ENCODE data around the gene TESK2.
"Not testable (repeated sequence)": the region's sequence is repeated elsewhere in the genome, so short reads cannot be mapped to it uniquely, and the experiment has no call there.

Gene TESK2

DNA sequence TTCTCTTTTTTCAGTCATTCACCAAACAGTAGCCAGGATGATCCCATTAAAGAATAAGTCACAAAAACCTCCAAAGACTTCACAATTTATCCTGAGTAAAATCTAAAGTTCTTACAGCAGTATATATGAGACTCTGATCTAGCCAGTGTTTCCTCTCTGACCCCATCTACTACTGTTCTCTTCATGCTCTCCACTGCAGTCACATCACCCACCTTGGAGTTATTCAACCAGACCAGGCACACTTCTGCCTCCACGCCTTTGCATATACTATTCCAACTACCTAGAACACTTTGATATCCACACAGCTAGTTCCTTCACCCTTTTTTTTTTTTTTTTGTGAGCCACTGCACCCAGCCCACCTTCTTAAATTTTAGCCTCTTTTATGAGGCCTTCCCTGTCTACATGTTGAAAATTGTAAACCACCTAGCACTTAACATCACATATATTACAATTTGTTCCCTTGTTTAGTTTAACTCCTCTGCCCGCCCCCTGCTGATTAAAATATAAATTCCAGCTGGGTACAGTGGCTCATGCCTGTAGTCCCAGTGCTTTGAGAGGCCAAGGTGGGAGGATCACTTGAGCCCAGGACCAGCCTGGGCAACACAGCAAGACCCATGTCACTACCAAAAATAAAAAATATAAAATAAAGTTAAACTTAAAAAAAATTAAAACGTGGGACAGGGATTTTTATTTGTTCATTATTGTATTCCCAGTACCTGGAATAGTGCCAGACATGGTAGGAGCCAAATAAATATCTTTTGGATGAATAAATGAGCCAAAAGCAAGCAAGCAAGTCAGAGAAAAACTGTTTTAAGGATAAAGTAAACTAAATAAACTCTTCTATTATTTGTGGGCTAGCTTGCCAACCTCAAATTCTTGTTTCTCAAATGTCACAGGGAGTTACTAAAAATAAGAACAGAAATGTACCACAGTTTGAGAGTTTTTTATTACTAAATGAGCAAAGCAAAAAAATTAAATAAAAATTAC lies 115.6 kb downstream of the TESK2 start:
- no peak for DNase-seq (ENCODE audit: low spot score)

DNA sequence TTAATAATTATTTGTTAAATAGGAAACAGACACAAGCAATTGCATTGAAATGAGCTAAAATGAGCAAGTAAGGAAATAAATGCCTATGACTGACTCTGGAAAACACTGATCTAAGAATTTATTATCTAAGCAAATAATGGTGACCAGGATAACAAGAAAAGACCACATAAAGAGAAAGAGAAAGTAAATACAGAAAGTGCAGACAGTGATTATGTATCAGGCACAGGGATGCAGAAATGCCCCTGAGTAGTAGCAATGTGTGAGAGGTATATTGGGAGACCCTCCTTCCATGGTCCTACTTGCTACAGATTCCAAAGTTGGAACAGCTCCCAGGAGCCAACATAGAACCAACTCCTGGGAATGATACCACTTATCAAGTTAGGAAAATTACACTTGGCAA lies 117.4 kb downstream of the TESK2 start:
- DNase-seq (ENCODE audit: low spot score), result no peak

DNA sequence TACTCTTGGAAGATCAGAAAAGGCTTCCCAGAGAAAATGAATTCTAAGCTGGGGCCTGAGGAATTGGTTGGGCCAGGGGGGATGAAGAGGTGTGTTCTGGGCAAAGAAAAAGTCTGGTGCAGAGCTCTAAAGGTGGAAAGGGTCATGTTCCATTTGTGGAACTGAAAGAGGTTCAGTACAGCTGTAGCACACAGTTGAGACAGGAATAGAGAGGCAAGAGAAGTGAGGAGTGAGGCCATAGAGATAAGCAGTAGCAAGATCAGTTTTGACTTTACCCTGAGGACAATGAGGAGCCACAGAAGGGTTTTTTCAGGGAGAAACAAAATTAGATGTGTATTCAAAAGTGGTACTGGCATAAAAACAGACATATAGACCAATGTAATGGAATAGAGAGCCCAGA lies 120.4 kb downstream of the TESK2 start:
- no peak for DNase-seq (ENCODE audit: low spot score)

DNA sequence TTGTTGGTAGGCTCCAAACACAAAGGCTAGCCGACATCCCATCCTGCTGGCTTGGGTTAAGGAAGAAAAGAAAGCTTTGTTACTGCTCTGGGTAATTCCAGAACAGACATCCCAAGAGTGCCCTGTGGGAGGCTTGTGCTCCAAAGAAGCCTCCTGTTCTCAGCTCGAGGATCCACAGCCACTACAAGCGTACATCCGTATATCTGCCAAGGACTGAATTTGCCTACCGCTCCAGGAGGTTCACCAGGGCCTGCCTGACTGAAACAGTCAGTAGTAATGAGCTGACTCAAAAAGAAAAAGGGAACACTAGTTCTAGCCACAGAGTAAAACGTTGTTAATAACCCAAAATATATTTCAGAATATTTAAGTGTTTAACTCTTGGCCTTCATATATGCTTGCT lies 125.9 kb downstream of the TESK2 start:
- DNase-seq (ENCODE audit: low spot score), result no peak

DNA sequence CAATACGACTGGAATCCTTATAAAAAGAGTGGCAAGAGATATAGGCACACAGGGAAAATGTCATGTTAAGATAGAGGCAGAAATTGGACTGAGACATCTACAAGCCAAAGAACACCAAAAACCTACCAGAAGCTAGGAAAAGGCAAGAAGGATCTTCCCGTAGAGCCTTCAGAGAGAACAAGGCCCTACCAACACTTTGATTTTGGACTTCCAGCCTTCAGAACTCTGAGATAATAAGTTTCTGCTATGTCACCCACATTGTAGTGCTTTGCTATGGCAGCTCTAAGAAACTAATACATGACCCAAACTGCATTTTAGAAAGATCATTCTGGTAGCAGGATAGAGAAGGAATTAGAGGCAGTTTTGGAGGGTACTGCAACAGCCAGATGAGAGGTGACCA lies 126.7 kb downstream of the TESK2 start:
- DNase-seq (ENCODE audit: low spot score), result no peak

DNA sequence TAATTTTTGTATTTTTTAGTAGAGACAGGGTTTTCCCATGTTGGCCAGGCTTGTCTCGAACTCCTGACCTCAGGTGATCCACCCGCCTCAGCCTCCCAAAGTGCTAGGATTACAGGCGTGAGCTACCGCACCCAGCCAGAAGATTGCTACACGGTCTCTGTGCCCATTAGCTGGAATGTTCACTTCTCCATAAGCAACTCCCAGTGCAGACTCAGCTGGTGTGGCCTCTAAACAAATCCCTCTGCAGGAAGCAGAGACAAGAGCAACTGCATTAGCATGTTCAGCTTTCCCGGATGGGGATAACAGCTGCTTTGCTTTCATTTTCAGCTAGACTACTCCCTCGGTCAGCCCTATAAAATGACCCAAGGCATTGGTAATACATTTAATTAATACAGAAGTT lies 130.0 kb downstream of the TESK2 start:
- not testable (repeated sequence) for DNase-seq (ENCODE audit: low spot score)

DNA sequence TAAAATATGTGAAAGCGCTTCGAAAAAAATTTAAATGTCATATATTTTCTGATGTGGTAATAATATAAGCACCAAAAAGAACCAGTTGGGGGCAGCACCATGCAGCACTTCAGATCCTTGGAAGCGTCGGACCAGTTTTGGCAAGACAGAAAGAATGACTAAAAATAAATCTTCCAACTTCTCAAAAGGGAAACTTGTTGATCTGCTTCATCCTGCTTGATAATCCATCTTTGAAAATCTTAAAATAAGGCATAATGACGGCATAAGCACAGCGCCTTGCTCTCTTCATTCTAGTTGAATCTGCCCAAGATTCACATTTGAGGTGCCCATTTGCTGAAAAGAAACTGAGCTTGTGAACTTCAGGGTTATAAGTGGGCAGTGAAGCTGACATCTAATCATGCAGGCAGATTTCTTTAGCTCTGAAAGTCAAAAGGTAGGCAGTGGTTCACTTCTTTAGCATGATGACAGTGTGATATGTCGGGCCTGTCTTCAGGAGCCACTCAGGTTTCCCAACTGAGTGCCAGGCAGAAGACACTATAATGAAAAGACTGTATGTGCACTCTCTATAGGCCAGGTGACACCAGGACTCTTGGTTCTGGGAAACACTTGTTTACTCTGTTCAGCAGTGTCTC lies 131.0 kb downstream of the TESK2 start:
- no peak for DNase-seq (ENCODE audit: low spot score)

DNA sequence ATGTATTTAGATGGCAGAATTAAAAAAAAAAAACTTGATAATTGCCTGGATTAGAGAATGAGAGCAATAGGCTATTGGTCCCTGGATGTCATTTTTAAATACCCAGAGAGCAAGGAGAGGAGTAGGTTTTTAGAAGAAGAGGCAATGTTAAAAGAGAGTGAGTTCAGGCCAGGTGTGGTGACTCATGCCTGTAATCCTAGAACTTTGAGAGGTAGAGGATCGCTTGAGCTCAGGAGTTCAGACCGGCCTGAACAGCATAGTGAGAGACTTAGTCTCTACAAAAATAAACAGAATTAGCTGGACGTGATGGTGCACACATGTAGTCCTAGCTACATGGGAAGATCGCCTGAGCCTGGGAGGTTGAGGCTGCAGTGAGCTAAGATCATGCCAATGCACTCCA lies 134.8 kb downstream of the TESK2 start:
- no peak for DNase-seq (ENCODE audit: low spot score)

DNA sequence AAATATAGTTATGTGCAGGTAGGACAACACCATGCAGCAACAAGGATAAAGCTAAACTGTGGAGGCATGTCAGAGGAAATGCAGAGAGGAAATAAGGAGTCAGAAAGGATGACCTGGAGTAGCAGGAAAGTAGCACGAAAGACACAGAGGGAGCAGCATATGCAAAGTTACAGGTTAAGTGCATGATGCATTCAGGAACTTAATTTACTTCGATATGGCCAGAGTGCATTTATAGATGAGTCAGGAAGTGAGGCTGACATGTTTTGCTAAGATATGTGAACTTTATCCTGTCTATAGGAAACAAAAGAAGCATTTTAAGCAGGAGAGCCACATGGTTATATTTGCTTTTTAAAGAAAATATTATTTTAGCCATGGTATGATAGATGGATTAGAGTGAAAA lies 135.3 kb downstream of the TESK2 start:
- DNase-seq (ENCODE audit: low spot score), result no peak

DNA sequence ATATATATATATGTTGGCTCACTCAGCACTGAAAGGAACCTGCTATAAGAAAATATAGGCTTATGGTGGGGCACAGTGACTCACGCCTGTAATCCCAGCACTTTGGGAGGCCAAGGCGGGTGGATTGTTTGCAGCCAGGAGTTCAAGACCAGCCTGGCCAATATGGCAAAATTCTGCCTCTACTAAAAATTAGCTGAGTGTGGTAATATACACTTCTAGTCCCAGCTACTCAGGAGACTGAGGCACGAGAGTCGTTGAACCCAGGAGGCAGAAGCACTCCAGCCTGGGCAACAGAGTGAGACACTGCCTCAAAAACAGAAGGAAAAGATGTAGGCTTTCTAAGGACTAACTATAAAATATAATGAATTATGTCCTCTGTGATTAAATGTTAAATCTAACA lies 136.1 kb downstream of the TESK2 start:
- no peak for DNase-seq (ENCODE audit: low spot score)

DNA sequence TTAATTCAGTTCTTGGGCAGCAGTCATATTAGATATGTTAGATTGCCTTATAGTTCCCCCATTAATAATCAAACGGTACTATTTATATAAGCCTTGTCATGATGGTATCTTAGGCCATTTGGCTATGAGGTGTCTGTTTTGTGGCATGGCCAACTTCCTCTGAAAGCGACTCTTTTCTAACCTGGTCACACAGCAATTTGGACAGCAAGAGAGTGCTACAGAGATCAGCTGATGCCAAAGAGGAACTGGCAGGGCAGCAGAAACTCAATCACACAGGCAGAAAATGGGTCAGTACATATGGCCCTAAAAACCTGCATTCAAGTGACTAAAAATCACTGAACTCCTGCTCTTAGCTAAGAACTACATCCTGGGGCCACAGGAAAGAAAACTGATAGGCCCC lies 137.3 kb downstream of the TESK2 start:
- no peak for DNase-seq (ENCODE audit: low spot score)

DNA sequence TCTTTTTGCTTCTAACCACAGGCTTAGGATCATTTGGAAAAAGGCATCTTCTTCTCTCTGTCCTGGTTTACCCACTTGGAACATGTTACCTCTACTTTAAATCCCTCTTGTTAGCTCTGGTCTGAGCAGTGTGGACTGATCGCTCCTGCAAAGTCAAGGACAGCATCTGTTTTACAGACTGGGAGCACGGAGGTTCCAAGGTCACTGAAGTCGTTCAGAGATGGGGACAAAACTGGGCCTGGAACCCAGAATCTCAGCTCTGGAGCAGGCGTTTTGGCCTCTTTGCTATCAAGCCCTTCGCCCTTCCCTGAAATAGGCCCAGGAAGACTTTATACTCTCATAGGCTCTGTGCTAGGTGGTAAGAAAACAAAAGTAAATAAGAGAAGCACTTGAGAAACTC lies 139.5 kb downstream of the TESK2 start:
- no peak for DNase-seq (ENCODE audit: low spot score)

DNA sequence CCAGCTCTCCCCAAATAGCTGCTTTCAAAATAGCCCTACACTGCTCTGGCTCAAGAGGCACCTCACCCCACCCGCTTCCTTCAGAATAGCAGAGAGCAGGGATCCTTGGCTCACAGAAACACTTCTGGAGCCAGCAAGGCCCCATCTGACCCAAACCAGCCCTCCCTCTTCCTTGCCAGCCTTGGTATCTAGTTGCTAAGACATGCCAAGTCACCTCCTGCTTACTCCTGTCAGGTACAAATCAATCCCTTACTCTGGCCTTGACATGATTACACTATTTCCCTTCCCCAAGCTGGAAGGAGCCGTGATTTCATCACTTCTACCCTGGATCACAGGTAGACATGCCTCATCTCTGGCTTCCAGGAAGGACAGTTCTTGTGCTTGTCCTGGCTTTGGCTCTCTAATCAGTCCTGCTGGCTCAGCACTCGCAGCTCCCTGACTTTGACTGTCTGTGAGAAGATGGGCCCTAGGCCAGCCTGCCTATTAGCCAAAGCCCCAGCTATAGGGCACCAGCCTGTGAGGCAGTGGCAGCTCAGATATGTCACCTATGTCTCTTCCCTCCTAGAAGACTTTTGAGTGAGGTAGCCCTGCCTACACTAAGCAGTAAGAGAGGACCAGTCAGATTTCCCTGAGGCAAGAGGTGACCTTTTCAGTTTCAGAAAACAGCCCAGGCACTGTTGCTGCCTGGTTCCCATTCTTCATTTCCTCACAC lies 141.8 kb downstream of the TESK2 start:
- DNase-seq (ENCODE audit: low spot score), result no peak

DNA sequence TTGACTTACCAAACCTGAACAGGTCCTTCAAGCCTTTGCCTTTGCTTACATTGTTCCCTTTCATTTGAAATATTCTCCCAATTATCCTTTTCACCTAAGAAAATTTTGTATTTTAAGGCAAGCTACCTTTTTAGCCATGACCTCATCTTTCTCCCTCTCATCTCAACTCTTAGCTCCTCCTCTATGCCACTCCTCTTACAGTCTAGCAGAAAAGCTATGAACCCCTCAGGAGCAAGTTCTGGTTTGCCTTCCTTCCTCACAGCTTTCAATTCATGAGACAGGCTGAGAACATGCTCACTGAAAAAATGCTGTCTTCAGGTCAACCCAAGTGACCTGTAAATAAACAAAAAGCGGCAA lies 142.4 kb downstream of the TESK2 start:
- DNase-seq (ENCODE audit: low spot score), result no peak

DNA sequence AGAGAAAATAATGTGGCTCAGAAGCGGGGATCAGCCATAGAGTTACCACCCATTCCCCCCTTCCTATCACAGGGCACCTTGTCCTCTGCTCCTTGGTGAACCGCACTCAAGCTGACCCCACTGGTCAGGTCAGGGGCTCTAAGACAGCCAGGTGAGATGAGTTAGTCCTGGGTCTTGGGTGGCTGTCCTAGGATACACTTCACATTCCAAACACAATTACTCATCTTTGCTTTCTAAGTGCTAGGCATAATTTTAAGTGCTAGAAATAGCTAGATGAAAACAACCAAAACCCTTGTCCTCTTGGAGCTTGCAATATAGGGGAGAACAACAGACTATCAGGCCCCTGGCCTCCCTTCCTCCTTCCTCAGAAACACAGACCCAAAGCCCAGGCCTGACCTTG lies 142.9 kb downstream of the TESK2 start:
- no peak for DNase-seq (ENCODE audit: low spot score)

DNA sequence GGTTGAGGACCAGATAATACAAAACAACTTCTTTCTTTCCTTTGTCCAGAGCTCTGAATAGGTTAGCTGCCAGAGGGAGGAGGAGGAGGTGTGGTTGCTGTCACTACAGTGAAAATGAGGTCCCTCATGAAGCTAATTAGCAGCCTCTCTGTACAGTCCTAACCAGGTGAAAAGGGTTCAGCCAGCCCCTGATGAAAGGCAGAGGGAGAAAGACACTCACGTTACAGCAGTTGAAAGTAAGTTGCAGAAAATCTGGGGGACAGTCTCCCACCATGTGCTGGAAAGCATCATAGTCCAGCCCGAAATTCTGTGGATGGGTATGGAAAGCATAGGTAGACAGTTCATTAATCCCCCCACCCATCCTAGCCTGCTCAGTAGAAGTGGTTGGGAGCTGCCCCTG lies 144.5 kb downstream of the TESK2 start:
- no peak for DNase-seq (ENCODE audit: low spot score)

DNA sequence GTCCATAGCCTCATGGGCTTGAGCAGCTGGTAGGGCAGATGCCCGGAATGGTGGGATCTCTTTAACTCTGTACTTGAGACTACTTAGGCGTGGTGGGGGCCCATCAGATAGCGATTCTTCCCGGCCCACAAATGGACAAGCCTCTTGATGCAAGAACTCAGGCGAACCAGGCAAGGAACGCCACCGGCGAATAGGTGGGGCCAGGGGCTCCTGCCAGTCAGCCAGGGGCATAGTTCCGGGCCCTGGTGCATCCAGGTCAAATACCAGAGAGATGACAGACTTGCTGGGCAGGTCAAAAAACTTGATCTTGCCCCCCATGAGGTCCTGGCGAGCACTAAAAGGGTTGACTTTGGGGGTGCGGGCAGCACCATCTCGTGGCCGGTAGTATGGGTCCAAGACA lies 145.9 kb downstream of the TESK2 start:
- no peak for DNase-seq (ENCODE audit: low spot score)

DNA sequence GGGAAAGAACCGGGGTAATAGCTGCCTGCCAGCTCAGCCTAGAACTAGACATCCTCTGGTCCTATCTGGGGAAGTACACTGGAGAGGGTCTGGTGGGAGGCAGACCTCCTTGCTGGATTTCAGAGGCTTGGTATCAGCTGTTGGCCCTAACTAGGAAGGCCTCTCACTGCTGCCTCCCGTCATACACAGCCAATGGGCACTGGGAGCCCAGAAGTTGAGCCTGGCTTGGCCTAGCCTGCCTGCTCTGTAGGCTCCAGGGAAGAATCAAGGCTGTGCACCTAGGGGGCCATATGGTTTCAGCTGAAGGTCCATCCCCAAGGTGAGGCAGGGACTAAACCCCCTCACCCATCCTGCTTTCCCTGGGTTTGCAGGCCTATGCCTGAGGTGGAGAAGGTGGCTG lies 146.5 kb downstream of the TESK2 start:
- no peak for DNase-seq (ENCODE audit: low spot score)

DNA sequence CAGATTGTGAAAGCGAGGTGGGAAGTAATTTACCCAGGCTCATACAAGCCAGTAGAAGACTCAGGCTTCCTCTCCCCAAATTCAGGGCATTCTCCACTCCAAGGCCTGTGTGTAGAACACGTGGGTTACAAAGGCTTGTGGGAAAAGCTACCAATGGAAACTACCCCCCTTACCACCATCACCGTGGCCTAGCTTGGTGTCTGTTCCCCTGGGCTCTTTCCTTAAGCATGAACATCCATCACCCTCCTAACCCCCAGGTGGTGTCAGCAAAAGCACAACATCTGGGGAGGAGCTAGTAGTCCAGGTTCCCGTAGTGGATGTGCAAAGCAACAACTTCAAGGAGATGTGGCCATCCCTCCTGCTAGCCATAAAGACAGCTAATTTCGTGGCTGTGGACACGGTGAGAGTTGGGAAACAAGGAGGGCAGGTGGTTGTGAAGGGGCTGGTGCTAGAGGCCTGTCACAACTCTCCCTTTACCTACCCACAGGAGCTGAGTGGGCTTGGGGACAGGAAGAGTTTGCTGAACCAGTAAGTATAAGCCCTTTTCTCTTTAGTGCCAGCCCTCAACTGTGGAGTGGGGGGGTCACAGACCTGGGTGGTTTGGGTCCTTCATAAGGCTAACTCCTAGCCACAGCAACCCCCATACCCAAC lies 150.0 kb downstream of the TESK2 start:
- no peak for DNase-seq (ENCODE audit: low spot score)

DNA sequence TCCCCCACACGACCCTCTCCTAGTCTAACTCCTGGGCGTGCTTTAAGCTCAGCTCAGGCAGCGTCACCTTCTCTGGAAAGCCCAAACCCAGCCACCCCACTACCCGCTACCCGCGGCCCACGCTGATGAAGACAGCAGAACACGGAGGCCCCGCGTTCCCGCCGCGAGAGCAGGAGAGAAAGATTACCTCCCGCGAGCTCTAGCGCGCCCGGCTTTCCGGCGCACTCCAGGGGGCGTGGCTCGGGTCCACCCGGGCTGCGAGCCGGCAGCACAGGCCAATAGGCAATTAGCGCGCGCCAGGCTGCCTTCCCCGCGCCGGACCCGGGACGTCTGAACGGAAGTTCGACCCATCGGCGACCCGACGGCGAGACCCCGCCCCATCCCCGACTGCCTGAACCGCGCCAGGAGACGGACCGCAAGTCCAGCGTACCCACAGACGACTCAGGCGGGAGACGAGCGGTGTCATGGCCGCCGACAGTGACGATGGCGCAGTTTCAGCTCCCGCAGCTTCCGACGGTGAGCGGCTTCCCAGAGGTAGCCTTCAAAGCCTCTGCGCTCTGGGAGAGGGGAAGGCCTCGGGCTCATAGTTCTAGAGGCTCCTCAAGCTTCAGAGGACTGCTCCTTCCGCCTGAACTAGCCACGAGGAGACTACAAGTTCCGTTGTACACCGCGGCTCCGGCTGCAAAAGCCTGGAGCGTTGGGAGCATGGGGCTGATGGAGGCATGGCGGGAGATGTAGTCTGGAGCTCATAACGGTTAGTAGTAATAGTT lies 151.0 kb downstream of the TESK2 start, which contains the start of the genes MUTYH and TOE1:
TSS of gene MUTYH (minus strand) at position 652 of the 770 bp plus-strand sequence. CDS start 5,935 bp downstream, outside the sequence.
TSS of gene TOE1 (plus strand) at position 382 of the 770 bp plus-strand sequence. CDS start at position 465, 83 bp downstream.
- DNase-seq (ENCODE audit: low spot score), result peak; percentile 94

DNA sequence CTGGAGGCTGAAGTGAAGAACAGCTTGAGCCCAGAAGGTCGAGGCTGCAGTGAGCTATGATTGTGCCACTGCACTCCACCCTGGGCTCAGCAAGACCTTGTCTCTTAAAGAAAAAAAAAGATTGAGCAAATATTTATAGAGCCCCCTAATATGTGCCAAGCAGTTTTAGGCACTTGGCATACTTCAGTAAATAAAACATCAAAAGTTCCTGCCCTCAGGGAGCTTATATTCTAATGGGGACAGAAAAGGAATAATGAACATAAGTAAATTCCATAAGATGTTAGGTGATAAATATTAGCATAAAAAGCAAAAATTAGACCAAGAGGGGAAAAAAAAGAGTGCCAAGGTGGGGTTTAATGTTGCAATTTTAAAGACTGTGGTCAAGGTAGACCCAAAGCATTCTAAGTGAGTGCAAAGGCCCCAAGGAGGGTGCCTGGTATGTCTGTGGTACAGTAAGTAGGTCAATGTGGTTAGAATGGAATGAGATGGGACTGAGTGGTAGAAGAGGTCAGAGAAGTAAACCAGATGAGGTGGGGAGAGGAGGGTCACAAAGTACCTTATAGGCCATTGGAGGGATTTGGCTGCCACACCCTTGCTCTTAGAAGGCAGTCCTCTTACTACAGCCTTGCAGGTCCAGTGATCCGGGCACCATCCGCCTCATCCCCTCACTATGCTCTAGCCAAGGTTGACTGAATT lies 153.2 kb downstream of the TESK2 start:
- no peak for DNase-seq (ENCODE audit: low spot score)
